ENCODE measurements around the gene TIPARP.

TIPARP gene

DNA sequence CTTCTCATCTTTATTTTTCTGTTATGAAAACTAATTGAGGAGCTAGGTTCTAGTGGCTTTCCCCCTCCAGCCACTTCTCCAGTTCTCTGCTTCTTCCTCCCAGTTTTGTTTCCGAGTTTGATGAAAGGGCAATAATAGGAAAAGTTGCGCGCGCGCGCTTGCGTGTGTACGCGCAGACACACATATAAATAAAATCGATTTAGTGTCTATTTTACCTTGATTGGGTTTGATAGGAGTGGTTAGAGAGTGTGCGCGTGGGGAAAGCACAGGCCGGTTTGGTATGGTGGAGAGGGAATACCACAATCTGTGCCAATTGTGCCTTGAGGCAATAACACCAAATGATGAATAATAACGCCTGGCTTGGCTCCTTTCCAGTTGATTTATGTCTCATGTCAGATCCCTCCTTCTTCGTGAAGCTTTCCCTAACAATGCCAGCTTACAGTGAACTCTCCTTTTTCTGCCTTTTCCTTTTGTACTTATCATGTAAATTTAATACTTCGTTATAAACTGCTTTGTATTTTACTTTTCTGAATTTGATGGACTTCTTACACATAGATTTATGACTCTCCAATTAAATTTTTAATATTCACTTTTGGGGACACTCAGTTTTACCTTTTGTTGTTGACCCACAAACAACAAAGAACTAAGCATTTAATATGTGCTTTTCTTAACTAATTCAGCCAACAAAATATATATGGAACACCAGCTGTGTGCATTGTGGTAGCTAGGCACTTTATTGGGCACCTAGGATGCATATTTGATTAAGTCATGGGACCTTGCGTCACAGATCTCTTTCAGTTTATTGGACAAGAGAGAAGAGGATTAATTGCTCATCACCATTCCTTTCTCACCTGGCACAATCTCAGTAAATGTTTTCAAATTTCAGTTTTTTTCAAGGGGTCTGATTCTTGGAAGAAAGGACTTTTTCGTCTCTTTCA, 1.7 kb downstream of the TIPARP start:
- no peak for DNase-seq

DNA sequence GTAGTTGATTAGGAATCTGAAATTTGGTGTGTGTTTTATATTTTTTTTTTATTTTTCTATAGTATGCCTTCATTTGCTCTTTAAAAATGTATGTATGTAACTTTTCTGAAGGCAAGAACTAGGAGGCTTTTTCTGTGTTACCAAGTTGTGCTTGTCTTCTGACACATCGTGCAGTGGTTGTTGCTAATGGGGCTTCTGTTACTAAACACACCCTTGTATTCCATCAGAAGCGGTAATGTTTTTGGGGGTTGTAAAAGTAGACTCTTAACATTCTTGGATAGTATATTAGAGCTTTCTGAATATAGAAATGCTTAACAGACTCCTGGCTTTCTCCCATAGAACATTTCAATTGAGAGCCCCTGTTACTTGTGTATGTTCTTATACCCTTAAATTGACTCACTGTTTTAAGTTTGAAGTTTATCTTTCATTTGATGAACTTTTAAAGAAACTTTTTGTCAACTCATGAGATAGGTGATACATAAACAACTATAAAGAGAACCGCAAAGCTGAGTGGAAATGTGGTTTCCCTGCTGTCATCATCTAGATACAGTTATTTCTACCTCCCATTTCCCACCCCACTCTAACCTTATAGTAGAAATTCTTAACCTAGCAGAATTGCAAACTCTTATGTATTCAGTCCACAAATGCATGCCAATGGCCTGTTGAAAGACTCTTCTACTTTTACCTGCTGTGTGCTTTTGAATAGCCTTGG, 2.5 kb downstream of the TIPARP start:
- DNase-seq = no peak

DNA sequence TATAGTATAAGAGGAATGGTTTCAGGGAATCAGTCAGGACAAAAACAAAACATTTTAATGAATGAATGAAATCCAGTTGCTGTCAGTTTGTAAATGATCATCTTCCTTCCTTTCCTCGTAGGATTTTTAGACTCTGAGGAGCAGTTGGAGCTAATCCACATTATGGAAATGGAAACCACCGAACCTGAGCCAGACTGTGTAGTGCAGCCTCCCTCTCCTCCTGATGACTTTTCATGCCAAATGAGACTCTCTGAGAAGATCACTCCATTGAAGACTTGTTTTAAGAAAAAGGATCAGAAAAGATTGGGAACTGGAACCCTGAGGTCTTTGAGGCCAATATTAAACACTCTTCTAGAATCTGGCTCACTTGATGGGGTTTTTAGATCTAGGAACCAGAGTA, 3.1 kb downstream of the TIPARP start:
- DNase-seq = no peak

DNA sequence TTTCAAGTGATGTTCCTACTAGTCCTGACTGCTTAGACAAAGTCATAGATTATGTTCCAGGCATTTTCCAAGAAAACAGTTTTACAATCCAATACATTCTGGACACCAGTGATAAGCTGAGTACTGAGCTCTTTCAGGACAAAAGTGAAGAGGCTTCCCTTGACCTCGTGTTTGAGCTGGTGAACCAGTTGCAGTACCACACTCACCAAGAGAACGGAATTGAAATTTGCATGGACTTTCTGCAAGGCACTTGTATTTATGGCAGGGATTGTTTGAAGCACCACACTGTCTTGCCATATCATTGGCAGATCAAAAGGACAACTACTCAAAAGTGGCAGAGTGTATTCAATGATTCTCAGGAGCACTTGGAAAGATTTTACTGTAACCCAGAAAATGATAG, 3.8 kb downstream of the TIPARP start:
- DNase-seq = no peak

DNA sequence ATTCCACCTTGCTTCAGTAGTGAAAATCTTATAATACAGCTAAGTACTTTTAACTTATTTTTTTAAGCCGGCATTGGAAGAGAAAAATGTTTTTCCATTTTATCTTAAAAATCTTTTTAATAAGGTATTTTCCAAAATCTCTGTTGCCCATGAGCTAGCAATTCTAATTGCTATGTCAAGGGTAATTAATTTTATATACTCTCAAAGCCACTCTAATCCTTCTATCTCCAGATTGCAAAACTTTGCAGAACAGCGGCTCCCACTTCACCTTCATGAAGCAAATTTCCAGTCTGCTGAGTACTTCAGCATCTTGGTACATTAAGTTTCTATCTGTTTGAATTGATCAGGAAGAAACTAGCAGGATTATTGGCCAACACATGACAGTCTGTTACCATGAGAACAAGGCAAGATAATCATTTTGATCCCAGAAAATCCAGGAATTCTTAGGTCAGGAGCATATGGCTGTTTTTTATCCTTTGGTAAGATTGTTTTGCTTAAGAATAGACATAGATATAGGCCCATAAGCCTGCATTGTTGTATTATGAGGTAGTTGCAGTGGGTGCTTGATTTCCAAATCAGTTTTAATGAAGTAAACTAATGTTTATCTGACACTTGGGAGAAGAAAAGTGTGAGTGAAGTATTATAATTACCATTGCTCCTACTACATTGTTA, 6.0 kb downstream of the TIPARP start:
- DNase-seq = no peak

DNA sequence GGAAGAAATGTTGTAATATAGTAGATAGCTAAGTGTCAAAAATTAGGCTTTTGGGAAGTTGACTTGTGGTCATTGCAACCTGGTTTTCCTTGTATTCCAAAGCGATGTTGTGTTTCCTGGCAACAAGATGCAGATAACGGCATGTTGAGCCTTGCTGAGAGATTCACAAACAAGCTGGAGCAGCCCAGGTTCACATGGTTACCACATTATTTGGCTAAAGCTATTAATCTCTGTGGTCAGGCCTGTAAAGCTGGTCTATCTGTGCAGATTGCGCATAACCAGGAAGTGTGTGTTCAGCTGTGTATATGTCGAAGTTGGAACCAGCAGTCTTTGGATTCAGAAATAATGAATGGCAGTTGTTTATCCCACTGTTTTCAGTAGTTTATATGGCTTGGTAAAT, 6.6 kb downstream of the TIPARP start:
- no peak for DNase-seq

DNA sequence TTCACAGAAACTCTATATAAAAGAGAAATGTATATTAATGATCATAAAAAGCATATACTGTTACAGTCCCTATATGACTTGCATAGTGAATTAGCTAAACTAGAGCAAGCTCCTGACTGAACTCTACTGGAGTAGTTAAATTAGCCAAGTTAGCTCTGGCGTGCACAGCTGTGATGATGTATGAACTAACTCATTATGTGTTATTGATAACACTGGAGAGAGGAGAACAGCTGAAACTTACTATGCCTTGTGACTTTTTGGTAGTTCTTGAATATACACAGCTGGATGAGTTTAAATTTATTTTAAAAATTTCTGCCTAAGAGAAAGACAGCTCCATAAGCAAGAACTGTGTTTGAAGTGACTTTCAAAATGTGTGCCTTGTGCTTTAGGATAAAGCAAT, 8.1 kb downstream of the TIPARP start:
- no peak for DNase-seq

DNA sequence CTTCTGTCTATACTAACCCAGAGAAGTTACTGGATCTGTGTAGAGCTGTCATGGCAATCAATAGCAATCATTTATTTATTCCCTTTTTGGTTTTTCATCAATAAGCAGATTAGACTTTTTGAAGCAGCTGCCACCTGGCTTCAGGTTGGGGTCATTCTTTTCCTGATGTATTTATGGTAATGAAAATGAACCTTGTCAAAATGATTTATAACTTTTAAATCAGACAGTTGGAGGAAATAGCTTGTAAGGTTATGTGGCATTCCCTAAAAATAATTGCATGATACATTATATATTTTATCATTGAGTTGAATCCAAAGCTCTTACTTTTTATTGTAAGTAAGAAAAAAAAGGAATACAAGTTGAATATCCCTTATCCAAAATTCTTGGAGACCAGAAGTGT, 8.6 kb downstream of the TIPARP start:
- DNase-seq = no peak

DNA sequence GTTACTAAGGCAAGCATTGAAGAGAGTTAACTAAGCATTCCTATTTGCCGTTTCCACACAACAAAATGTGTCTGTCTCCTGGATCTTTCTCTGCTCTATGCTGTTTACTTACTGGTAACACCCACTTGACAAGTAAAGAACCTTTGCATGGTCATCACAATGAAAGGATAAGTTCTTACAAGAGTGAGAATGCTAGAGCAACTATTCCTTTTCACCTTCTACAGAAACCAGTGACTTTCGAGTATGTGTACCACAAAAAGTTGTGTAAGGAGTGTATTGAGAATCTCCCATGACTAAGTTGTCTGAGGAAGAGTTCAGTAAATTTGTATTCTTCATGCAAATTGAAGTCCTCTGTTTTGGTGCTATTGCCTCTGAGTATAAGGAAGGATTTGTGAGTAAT, 10.8 kb downstream of the TIPARP start:
- no peak for DNase-seq

DNA sequence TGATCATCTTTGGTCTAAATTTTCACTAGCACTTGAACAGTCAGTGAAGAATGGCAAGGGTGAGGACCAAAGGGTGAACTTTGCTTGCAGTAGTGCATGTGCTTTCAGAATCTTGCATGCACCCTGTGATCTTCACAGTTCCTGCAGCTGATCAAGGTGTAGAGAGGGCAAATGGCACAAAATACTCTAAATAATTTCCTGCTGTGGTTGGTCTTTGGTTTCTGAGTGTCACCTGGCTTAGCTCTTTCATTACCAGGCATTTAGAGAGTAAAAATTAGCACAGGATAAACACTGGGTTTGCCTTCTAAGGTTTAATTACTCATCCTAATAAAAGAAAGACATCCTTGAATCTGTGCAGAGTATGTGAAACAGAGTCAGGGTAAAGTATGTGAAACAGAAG, 11.4 kb downstream of the TIPARP start:
- no peak for DNase-seq

DNA sequence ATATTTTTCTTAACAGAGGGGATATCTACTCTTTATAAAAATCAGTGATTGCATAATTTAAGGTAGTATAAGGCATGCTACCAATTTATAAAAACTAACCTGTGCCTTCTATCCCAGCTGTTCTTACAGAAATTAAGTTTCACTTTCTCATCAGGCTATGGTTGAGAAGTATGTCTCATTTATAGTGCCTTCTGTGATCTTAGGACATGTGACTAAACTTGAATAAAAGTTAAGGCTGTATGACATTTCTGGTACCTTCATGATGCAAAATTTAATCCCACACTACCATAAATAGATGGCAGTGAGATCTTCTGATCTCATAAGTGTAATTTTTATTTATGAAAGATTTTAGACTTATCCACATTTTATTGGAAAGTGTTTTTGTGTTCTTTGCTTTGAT, 12.6 kb downstream of the TIPARP start:
- no peak for DNase-seq

DNA sequence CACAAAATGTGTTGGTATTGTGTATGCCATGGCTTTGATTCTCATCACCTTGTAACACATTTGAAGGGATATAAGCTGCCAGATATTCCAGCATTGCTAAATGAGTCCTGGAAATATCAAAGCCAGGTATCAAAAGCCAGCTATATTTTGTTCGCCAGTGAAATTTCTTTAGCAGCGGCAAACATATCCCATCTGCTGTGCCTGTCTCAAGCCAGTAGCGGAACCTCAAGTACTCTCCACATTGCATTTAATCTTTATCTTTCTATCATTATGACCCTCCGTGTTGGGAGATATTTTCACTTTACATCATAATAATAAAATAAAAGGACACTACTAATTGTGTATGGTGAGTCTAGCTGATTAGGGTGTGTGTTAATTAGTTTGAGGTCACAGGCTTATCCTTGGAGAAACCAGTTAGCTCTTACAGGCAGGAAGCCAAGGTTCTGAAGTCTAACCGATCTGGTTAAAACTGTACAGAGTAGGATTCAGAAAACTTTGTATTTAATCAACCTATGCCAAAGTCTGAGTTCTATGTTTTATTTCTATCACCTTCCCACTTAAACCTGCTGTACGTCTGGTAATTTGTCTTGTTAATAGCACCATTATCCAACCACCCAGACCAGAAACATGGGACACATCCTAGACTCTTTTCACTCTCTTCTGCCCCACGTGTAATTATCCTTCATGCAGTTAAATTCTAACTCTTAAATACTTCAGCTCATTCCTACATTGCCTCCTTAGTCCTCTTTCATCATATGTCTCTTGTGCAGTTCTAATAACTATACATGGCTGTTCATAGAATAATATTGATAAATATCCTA, 14.5 kb downstream of the TIPARP start:
- DNase-seq = no peak

DNA sequence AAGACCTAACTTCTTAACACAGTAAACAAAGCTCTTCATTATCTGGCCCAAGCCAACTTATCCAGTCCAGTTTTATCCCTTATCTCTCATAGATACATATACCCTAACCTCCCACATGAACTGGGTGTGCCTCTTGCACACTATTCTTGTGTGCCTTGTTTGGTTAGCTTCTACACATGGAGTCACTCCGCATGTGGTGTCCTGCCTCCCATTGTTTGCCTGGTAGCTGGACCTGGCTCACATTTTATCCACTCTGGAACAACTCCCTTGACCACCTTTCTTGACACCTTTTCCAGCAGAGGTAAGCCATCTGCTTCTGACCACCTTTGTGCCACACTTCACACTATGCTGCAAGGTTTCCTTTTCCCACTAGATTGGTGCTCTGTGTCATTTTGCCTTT, 15.2 kb downstream of the TIPARP start:
- DNase-seq = no peak

DNA sequence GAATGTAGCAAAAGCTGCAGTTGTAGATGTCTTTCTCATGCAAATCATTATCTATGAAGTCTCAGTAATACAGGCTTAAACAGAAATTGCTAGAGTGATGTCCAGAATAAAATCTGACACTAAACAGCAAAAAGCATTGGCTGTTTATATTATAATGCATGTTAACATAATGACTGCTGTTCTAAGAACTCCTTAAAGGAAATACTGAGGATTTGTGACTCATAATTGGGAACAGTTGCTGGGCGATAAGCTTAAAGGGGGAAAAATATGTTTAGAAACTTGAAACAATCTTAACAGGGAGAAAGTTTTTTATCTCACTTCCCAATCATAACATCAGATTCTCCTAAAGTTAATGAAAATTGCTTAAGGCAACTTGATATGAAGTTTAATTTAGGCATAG, 17.5 kb downstream of the TIPARP start:
- DNase-seq = no peak

DNA sequence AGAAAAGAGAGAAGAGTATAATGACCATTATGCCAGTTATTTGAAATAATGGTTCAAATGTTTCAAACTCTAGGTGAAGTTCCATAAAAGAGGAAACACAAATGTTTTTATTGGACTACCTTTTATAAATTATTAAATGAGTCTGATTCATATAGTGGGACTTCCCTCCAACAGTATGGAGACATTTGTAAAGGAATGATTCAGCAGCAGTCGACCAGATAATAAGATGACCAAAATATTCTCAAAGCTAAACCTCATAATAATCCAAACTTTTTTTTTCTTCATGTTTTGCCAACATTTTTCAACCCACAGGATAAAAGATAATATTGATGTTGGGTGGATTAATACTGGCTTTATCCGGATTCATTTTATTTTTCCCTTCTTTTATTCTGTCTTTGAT, 18.8 kb downstream of the TIPARP start:
- no peak for DNase-seq

DNA sequence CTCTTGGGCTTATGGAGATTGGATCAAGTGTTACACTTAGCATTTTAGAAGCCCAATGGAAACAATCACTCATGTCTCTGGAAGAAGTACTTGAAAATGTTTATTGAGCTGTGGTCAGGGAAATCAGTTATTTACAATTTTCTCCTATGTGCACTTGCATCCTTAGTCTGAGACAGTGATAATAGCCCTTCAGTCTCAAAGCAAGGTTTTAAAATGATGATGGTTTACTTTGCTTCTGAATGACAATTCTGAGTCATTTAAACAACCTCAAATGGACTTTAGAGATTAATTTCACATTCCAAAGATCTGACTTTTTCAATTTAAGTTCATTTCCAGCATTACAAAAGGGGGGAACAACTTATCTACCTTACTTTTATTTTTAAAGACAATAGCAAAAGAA, 20.1 kb downstream of the TIPARP start:
- no peak for DNase-seq

DNA sequence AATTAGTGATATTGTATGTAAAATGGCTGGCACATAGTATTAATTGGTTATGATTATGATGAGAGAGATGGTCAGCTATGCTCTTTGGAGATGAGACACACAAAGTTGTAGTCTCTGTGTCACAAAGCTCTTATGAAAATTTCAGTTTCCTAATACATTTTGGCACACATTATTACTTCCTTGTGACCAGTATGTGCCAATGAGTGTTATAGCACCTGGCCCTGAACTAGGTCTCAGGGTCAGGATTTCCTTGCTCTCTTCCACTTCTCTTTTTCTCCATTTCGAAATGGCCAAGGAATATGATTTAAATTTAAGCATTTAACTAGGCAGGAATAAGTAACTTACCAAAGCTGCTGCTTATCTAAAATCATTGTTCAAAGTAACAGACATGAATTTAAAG, 28.0 kb downstream of the TIPARP start:
- no peak for DNase-seq

DNA sequence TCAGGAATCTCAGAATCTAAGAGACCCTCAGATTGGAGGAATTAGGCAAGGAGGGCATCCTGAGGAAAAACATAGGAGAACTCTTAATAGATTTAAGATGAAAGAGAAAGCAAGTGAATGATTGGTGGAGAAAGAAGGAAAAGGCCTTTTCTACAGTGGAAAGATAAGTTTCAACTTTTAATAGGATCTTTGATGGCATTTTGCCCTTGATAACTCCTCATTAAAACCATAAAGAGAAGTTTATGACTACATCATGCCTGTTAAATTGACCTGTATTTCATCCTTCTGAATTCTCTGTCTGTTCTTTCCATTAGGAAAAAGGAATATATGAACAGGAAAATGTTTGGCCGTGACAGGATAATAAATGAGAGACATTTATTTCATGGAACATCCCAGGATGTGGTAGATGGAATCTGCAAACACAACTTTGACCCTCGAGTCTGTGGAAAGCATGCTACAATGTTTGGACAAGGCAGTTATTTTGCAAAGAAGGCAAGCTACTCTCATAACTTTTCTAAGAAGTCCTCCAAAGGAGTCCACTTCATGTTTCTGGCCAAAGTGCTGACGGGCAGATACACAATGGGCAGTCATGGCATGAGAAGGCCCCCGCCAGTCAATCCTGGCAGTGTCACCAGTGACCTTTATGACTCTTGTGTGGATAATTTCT, 30.1 kb downstream of the TIPARP start:
- DNase-seq = no peak

DNA sequence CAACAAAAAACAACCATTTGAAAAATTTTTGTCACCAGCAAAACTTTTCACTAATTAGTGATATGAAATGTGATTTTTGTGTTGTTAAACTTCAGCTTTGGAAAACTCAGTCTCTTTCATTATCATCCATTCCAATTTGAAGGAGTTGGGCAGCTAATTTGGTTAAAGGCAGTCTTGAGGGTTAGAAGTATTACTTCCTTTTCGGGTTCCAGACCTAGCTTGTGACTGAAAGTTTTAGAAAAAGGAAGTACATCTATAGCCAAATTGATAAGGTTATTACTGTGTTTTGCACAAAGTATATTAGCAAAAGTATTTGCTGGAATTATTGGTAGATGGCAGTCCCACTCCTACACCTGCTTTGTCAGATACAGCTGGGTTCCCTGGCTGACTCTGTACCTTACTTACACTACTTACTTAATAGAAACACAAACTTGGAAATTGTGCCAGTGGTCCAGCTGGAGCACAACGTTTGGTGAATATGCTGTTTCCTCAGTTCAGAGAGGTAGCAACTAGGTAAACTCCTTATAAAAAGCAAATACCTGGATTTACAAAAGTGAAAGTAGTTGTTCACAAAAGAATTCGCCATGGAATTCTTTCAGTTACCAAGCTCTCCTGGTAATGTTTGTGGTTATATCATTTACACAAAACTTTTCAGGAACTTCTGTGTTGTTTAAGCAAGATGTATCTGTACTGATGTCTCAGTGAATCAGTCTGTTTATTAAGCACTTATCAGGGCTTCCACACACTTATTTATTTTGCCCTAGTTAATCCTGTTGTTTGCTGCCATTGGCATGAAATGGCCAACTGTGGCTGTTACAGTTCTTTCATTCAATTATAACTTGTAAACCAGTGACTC, 31.6 kb downstream of the TIPARP start:
- no peak for DNase-seq

DNA sequence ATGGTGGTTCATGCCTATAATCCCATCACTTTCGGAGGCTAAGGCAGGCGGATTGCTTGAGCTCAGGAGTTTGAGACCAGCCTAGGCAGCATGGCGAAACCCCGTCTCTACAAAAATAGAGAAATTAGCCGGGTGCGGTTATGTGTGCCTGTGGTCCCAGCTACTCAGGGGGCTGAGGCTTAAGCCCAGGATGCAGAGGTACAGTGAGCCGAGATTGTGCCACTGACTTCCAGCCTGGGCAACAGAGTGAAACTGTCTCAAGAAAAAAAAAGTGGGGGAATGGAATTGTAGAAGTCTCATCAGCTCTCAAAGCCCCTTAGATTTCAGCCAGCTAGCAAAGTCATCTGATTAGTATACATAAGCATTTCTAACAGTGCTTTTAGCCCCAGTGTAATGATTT, 33.2 kb downstream of the TIPARP start:
- no peak for DNase-seq

DNA sequence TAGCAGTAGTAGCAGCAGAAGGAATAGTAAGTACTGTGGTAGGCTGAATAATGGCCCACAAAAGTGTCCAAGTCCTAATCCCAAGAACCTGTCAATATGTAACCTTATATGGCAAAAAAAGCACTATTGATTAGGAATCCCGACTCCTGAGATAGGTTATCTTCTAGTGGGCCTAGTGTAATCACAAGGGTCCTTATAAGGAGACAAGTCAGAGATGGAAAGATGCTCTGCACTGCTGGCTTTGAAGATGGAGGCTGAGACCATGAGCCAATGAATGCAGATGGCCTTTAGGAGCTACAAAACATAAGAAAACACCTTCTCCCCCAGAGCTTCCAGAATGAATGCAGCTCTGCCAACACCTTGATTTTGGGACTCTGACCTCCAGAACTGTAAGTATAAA, 36.0 kb downstream of the TIPARP start:
- no peak for DNase-seq
